ENCODE results near the gene IMPG1. TPM values are rescaled to one million over a fixed set of nuclear protein-coding genes. Genes with fewer than 3 reads are reported as not detected.

Gene IMPG1
- total and polyA plus RNA-seq, 2 of the 8 experiments (the other 6 are each of a cell fraction or from before 2014, with no cell fraction given), result 0.02 TPM; not detected in 1

- TF ChIP-seq NRF1 (IDR thresholded peaks at IDR 0.05; ENCODE audit: low read depth, low read length), result no peak
- TF ChIP-seq BCL11A (IDR thresholded peaks at IDR 0.05; ENCODE audit: low read depth in 2 of 2, low read length in 2 of 2), result no peak
- TF ChIP-seq KDM5A (IDR thresholded peaks at IDR 0.05; ENCODE audit: low read length), result no peak
- TF ChIP-seq E2F6 (IDR thresholded peaks at IDR 0.05), result no peak
- TF ChIP-seq BACH1 (IDR thresholded peaks at IDR 0.05; ENCODE audit: low read length), result no peak
- TF ChIP-seq SP2 (IDR thresholded peaks at IDR 0.05; ENCODE audit: low read length), result no peak
- no peak for TF ChIP-seq MAFK (IDR thresholded peaks at IDR 0.05; ENCODE audit: low read depth, low read length)
- TF ChIP-seq SIRT6 (IDR thresholded peaks at IDR 0.05; ENCODE audit: low read length), result no peak
These were observed 178.7 kb downstream of the IMPG1 start (continued) for GRCh38 chr6:75893776-75894152.
